IMR-90 (cell line): ENCODE results near the gene PSMC3. TPM values are rescaled to one million over a fixed set of nuclear protein-coding genes. Genes with fewer than 3 reads are reported as not detected.

Experiments
- ATAC-seq: fragments of 200-7000 bp; cut with Tn5 transposase; 2 replicates; pipeline ENCODE4 v1.9.1; 2020; ENCODE audit warnings: low read depth, mild to moderate bottlenecking, moderate library complexity
- BruUV-seq: library from RNA; stranded (reverse); fragments of 400-500 nt; replicated peaks from 2 replicates; lab custom pipeline; 2021; lab: Mats Ljungman, UMichigan
- CTCF ChIA-PET: fragments of 300-600 bp; formaldehyde crosslinking; extraction: SDS; loops from one replicate; lab custom pipeline; 2021; ENCODE audit warnings: antibody characterized with exemption; lab: Yijun Ruan, JAX
- POLR2A ChIA-PET: fragments of 300-600 bp; sonication (Branson Sonifier 250); formaldehyde crosslinking; loops from one replicate; lab custom pipeline; 2022; ENCODE audit warnings: antibody characterized with exemption; ENCODE audit not compliant: unreplicated experiment; lab: Charles Lee
- DNase-seq: peaks from one replicate; pipeline ENCODE4 v3.0.0; 2013
- H2AFZ ChIP-seq: replicated peaks from 2 replicates; pipeline ENCODE3; 2013; ENCODE audit warnings: low read length, mild to moderate bottlenecking; ENCODE audit not compliant: poor library complexity
- H2AK5ac ChIP-seq: 2 replicates; pipeline ENCODE4 v1.6.1; 2013; ENCODE audit warnings: low read depth, low read length, inconsistent platforms
- H2AK9ac ChIP-seq: replicated peaks from 2 replicates; pipeline ENCODE3; 2013; ENCODE audit warnings: mild to moderate bottlenecking, low read depth, low read length, moderate library complexity; ENCODE audit not compliant: poor library complexity
- H2BK120ac ChIP-seq: 2 replicates; pipeline ENCODE4 v1.6.1; 2013; ENCODE audit warnings: low read depth, low read length, inconsistent platforms
- H2BK15ac ChIP-seq: 3 replicates; pipeline ENCODE4 v1.6.1; 2013; ENCODE audit warnings: low read depth, low read length, inconsistent platforms
- H2BK20ac ChIP-seq: 2 replicates; pipeline ENCODE4 v1.6.1; 2013; ENCODE audit warnings: low read depth, mild to moderate bottlenecking, inconsistent platforms, low read length, moderate library complexity
- H2BK5ac ChIP-seq: 2 replicates; pipeline ENCODE4 v1.6.1; 2013; ENCODE audit warnings: mild to moderate bottlenecking, low read depth, low read length, inconsistent platforms; ENCODE audit not compliant: poor library complexity, severe bottlenecking
- H3K14ac ChIP-seq: replicated peaks from 2 replicates; pipeline ENCODE4 v1.6.1; 2013; ENCODE audit warnings: low read depth, low read length, inconsistent platforms
- H3K18ac ChIP-seq: 2 replicates; pipeline ENCODE4 v1.6.1; 2013; ENCODE audit warnings: low read depth, low read length, control low read depth
- H3K23ac ChIP-seq: 2 replicates; pipeline ENCODE4 v1.6.1; 2013; ENCODE audit warnings: low read depth, low read length, inconsistent platforms
- H3K27ac ChIP-seq: 2 replicates; pipeline ENCODE4 v1.5.1; 2013; ENCODE audit warnings: mild to moderate bottlenecking, control low read depth, low read length; ENCODE audit not compliant: insufficient read depth
- H3K27me3 ChIP-seq: 2 replicates; pipeline ENCODE4 v1.6.1; 2013; ENCODE audit warnings: low read length; ENCODE audit not compliant: control insufficient read depth, insufficient read depth
- H3K36me3 ChIP-seq: 2 replicates; pipeline ENCODE4 v1.6.1; 2013; ENCODE audit warnings: low read length, mixed read lengths; ENCODE audit not compliant: control insufficient read depth, insufficient read depth
- H3K4ac ChIP-seq: 2 replicates; pipeline ENCODE4 v1.6.1; 2013; ENCODE audit warnings: low read depth, low read length, inconsistent platforms
- H3K4me1 ChIP-seq: 2 replicates; pipeline ENCODE4 v1.6.1; 2013; ENCODE audit warnings: low read length, mixed read lengths; ENCODE audit not compliant: control insufficient read depth, insufficient read depth
- H3K4me2 ChIP-seq: 2 replicates; pipeline ENCODE4 v1.6.1; 2013; ENCODE audit warnings: low read depth, mild to moderate bottlenecking, control low read depth, low read length, moderate library complexity
- H3K4me3 ChIP-seq: 2 replicates; pipeline ENCODE4 v1.5.1; 2013; ENCODE audit warnings: low read depth, mild to moderate bottlenecking, control low read depth, low read length, moderate library complexity; ENCODE audit not compliant: insufficient read depth
- H3K56ac ChIP-seq: 2 replicates; pipeline ENCODE4 v1.6.1; 2013; ENCODE audit warnings: low read length, inconsistent platforms; ENCODE audit not compliant: insufficient read depth; ENCODE audit errors: extremely low read depth
- H3K79me1 ChIP-seq, 2 experiments: 2 replicates each; pipeline ENCODE4 v1.6.1; 2013; ENCODE audit warnings: low read length in 2 of 2, inconsistent platforms in 1 of 2, low read depth in 1 of 2
- H3K9ac ChIP-seq: 2 replicates; pipeline ENCODE4 v1.6.1; 2013; ENCODE audit warnings: low read depth, low read length, control low read depth
- H3K9me1 ChIP-seq: 2 replicates; pipeline ENCODE4 v1.6.1; 2013; ENCODE audit warnings: low read length, inconsistent platforms; ENCODE audit not compliant: insufficient read depth
- H3K9me3 ChIP-seq: 2 replicates; pipeline ENCODE4 v1.6.1; 2013; ENCODE audit warnings: low read length; ENCODE audit not compliant: control insufficient read depth, insufficient read depth
- H4K20me1 ChIP-seq: 2 replicates; pipeline ENCODE4 v1.6.1; 2013; ENCODE audit warnings: low read length, inconsistent platforms; ENCODE audit not compliant: insufficient read depth
- H4K5ac ChIP-seq: 2 replicates; pipeline ENCODE4 v1.6.1; 2013; ENCODE audit warnings: mild to moderate bottlenecking, low read depth, low read length, control low read depth
- H4K8ac ChIP-seq, 2 experiments: 2 replicates each; pipeline ENCODE4 v1.6.1; 2013; ENCODE audit warnings: low read depth in 2 of 2, low read length in 2 of 2, control low read depth in 1 of 2, inconsistent platforms in 1 of 2
- H4K91ac ChIP-seq: 2 replicates; pipeline ENCODE4 v1.6.1; 2013; ENCODE audit warnings: low read depth, low read length, inconsistent platforms; ENCODE audit not compliant: insufficient read depth
- CHD1 ChIP-seq: IDR thresholded peaks from 2 replicates; pipeline ENCODE4 v1.6.1; 2012; ENCODE audit warnings: low read depth, low read length, improper control_type of control experiment
- FOS ChIP-seq: fragments of 150-350 bp; IDR thresholded peaks from 2 replicates; pipeline ENCODE4 v1.6.1; 2016; ENCODE audit warnings: low read depth, low read length
- POLR2A ChIP-seq: IDR thresholded peaks from 2 replicates; pipeline ENCODE4 v1.6.1; 2012; ENCODE audit warnings: mild to moderate bottlenecking, low read depth, low read length
- RCOR1 ChIP-seq: IDR thresholded peaks from 2 replicates; pipeline ENCODE4 v1.6.1; 2012; ENCODE audit warnings: mild to moderate bottlenecking, low read length, improper control_type of control experiment; ENCODE audit not compliant: insufficient replicate concordance
- WGBS, 2 experiments: methylation state at CpG; one replicate each; pipeline versions ENCODE4 v1.1.5 to v1.1.7; 2013; ENCODE audit warnings: missing lambda C conversion rate in 2 of 2; ENCODE audit not compliant: insufficient read length in 1 of 2; ENCODE audit errors: extremely low coverage in 2 of 2; 5-methylcytosine and 5-hydroxymethylcytosine counted together
- dilution Hi-C: fragments of 300-500 bp; cut with HindIII; formaldehyde crosslinking; loops from one replicate; pipeline ENCODE4 v1.14.3; 2018; ENCODE audit warnings: low sequenced_read_pairs; ENCODE audit not compliant: unreplicated experiment
- in situ Hi-C: fragments of 300-500 bp; cut with MboI; formaldehyde crosslinking; loops from 3 replicates; pipeline ENCODE4 v1.14.3; 2019; ENCODE audit warnings: low sequenced_read_pairs, inconsistent platforms, mixed read lengths
- intact Hi-C: fragments of 100-400 bp; cut with micrococcal nuclease; formaldehyde crosslinking; loops from 2 replicates; pipeline ENCODE4 v1.10.0; 2022
- polyA plus RNA-seq, 3 experiments: library from polyadenylated mRNA; depleted of rRNA; stranded (reverse); fragments of >200 nt; gene quantifications; 2 replicates each; pipeline ENCODE4 v1.2.3, GENCODE V29; 2012; ENCODE audit warnings: low replicate concordance in 1 of 3
- total RNA-seq: library from RNA; depleted of rRNA; stranded (reverse); fragments of >200 nt; gene quantifications from 2 replicates; pipeline ENCODE4 v1.2.3, GENCODE V29; 2012

PSMC3 gene
- total and polyA plus RNA-seq, 2 of the 4 experiments (the other 2 are of a cell fraction) = 238 to 253 TPM

- H4K8ac ChIP-seq = no peak overlapping the region
- no peaks in the 10 kb centered on the region for H3K9me3 ChIP-seq
- H2BK120ac ChIP-seq = no peak overlapping the region
- in situ Hi-C loops (no loop called here), dilution Hi-C loops (no loop called here), intact Hi-C loops (no loop called here)
- H2BK15ac ChIP-seq = no peak overlapping the region
- H3K4me2 ChIP-seq = no peak overlapping the region
- no peaks in the 10 kb centered on the region for H3K36me3 ChIP-seq
- H4K91ac ChIP-seq = no peak overlapping the region
- no peak for TF ChIP-seq CHD1
- TF ChIP-seq RCOR1 = no peak
- no peak for TF ChIP-seq FOS
- no peak for TF ChIP-seq POLR2A
- WGBS, 2 experiments = no CpG with 5 or more reads among the region's 3 CpGs
- no peak for ATAC-seq
- no peak overlapping the region for H3K18ac ChIP-seq
- H4K5ac ChIP-seq = no peak overlapping the region
- H2BK5ac ChIP-seq = no peak overlapping the region
- no peak overlapping the region for H3K27ac ChIP-seq
- no peaks in the 10 kb centered on the region for H3K4me1 ChIP-seq
- no peak overlapping the region for H2AFZ ChIP-seq
- DNase-seq = no peak
- peaks cover 3% of the 10 kb centered on the region; the same call in 1 of the 2 replicates for H3K9me1 ChIP-seq
- no peak overlapping the region for H2AK9ac ChIP-seq
- H3K14ac ChIP-seq = no peak overlapping the region
- H3K4me3 ChIP-seq = no peak overlapping the region
- H3K23ac ChIP-seq = no peak overlapping the region
- no peaks in the 10 kb centered on the region for H3K27me3 ChIP-seq
- no peaks in the 10 kb centered on the region for H4K20me1 ChIP-seq
- no peak overlapping the region for H2BK20ac ChIP-seq
- no peaks in the 10 kb centered on the region for H3K79me1 ChIP-seq
- H3K9ac ChIP-seq = no peak overlapping the region
- POLR2A ChIA-PET = no interaction called here
- CTCF ChIA-PET = no interaction called here
- H3K56ac ChIP-seq = no peak overlapping the region
- no TSS peak for BruUV-seq
- no peak overlapping the region for H3K4ac ChIP-seq
- no peak overlapping the region for H2AK5ac ChIP-seq
Observed at GRCh38 chr11:47436726-47437125, 10.5 kb upstream of the PSMC3 start.
